GM12878 (cell line): ENCODE results near the gene CCDC141. TPM values are rescaled to one million over a fixed set of nuclear protein-coding genes. Genes with fewer than 3 reads are reported as not detected.

Experiments
- BRCA1 ChIP-seq: IDR thresholded peaks from 2 replicates; pipeline ENCODE4 v1.6.1; 2011; ENCODE audit warnings: low read depth, low read length, improper control_type of control experiment
- CREM ChIP-seq: IDR thresholded peaks from 2 replicates; pipeline ENCODE4 v1.6.1; 2014; ENCODE audit warnings: antibody characterized with exemption, low read depth
- EP300 ChIP-seq, 2 experiments: fragments of 150-350 bp in 1 of 2; IDR thresholded peaks; 2 replicates each; pipeline ENCODE4 v1.6.1; 2011 to 2012; ENCODE audit warnings: low read depth in 2 of 2, low read length in 2 of 2, borderline replicate concordance in 1 of 2, improper control_type of control experiment in 1 of 2, inconsistent platforms in 1 of 2; ENCODE audit not compliant: control insufficient read depth in 1 of 2
- GATAD2B ChIP-seq: fragments of 450-650 bp; conservative IDR thresholded peaks from 2 replicates; pipeline ENCODE4 v1.6.1; 2017; ENCODE audit warnings: low read depth, mild to moderate bottlenecking, moderate library complexity
- IKZF1 ChIP-seq: fragments of 450-650 bp; conservative IDR thresholded peaks from 2 replicates; pipeline ENCODE4 v1.6.1; 2017; ENCODE audit warnings: antibody characterized with exemption, mild to moderate bottlenecking
- JUND ChIP-seq: IDR thresholded peaks from 2 replicates; pipeline ENCODE4 v1.6.1; 2012; ENCODE audit warnings: low read depth, mild to moderate bottlenecking, low read length, improper control_type of control experiment, moderate library complexity
- RUNX3 ChIP-seq: IDR thresholded peaks from 2 replicates; pipeline ENCODE4 v1.6.1; 2012; ENCODE audit warnings: low read length, inconsistent platforms
- SIX5 ChIP-seq: IDR thresholded peaks from 2 replicates; pipeline ENCODE4 v1.6.1; 2011; ENCODE audit warnings: mild to moderate bottlenecking, low read depth, low read length, moderate library complexity; ENCODE audit not compliant: severe bottlenecking
- SREBF2 ChIP-seq: IDR thresholded peaks from 2 replicates; pipeline ENCODE4 v1.6.1; 2012; ENCODE audit warnings: mild to moderate bottlenecking, low read length
- TAF1 ChIP-seq: IDR thresholded peaks from 2 replicates; pipeline ENCODE4 v1.6.1; 2011; ENCODE audit warnings: mild to moderate bottlenecking, low read depth, low read length, borderline replicate concordance
- TARDBP ChIP-seq: IDR thresholded peaks from 2 replicates; pipeline ENCODE4 v1.6.1; 2016; ENCODE audit warnings: borderline replicate concordance
- YBX1 ChIP-seq: fragments of 450-650 bp; IDR thresholded peaks from 2 replicates; pipeline ENCODE4 v1.6.1; 2016; ENCODE audit warnings: antibody characterized with exemption
- ZBED1 ChIP-seq: IDR thresholded peaks from 2 replicates; pipeline ENCODE4 v1.6.1; 2016; ENCODE audit warnings: borderline replicate concordance
- ZNF207 ChIP-seq: fragments of 450-650 bp; IDR thresholded peaks from 2 replicates; pipeline ENCODE4 v1.6.1; 2014; ENCODE audit warnings: antibody characterized with exemption, mild to moderate bottlenecking, borderline replicate concordance
- ZNF24 ChIP-seq: fragments of 450-650 bp; IDR thresholded peaks from 2 replicates; pipeline ENCODE4 v1.6.1; 2017; ENCODE audit warnings: antibody characterized with exemption, mild to moderate bottlenecking
- polyA plus RNA-seq, 11 experiments: library from polyadenylated mRNA; depleted of rRNA in 4 of 11; unstranded in 6 of 11; stranded (reverse) in 5 of 11; fragments of >200 nt; fragmentation: Nextera tagmentation in 4 of 11; fragmentation: Illumina TruSeq in 1 of 11; extraction: Ambion mirVana in 4 of 11; extraction: Trizol in 1 of 11; gene quantifications; 1 replicate in 1 of 11; 2 replicates in 10 of 11; pipeline versions ENCODE4 v1.2.1 to v1.2.3, GENCODE V29; 2011 to 2016; ENCODE audit warnings: inconsistent platforms in 2 of 11, missing spikeins in 2 of 11, low read depth in 1 of 11
- total RNA-seq, 4 experiments: library from RNA; depleted of rRNA in 3 of 4; stranded (reverse); fragments of >200 nt in 3 of 4; fragmentation: Illumina TruSeq in 1 of 4; extraction: Trizol in 1 of 4; gene quantifications; 2 replicates each; pipeline versions ENCODE4 v1.2.1 to v1.2.3, GENCODE V29; 2013 to 2021
- TF ChIP-seq, protein P1 (sequence below): fragments of 450-650 bp; IDR thresholded peaks from 2 replicates; pipeline ENCODE4 v1.6.1; 2016; ENCODE audit warnings: mild to moderate bottlenecking, moderate library complexity, borderline replicate concordance
- TF ChIP-seq, protein P2 (sequence below): IDR thresholded peaks from 2 replicates; pipeline ENCODE4 v1.6.1; 2011; ENCODE audit warnings: mild to moderate bottlenecking, low read depth, low read length, moderate library complexity; ENCODE audit not compliant: insufficient replicate concordance
- TF ChIP-seq, protein P3 (sequence below): IDR thresholded peaks from 2 replicates; pipeline ENCODE4 v1.6.1; 2012; ENCODE audit warnings: low read depth, low read length, improper control_type of control experiment
- TF ChIP-seq, protein P4 (sequence below): fragments of 450-650 bp; formaldehyde crosslinking; IDR thresholded peaks from 2 replicates; pipeline ENCODE4 v1.4.0; 2022; ENCODE audit warnings: mild to moderate bottlenecking, moderate library complexity
- TF ChIP-seq, protein P5 (sequence below): fragments of 150-350 bp; IDR thresholded peaks from 2 replicates; pipeline ENCODE4 v1.6.1; 2014; ENCODE audit warnings: mild to moderate bottlenecking, low read depth, low read length

Gene CCDC141
- total and polyA plus RNA-seq, 10 of the 15 experiments (the other 5 are each of a cell fraction or from before 2014, with no cell fraction given): 0.84 to 12.5 (median 3.6) TPM

DNA sequence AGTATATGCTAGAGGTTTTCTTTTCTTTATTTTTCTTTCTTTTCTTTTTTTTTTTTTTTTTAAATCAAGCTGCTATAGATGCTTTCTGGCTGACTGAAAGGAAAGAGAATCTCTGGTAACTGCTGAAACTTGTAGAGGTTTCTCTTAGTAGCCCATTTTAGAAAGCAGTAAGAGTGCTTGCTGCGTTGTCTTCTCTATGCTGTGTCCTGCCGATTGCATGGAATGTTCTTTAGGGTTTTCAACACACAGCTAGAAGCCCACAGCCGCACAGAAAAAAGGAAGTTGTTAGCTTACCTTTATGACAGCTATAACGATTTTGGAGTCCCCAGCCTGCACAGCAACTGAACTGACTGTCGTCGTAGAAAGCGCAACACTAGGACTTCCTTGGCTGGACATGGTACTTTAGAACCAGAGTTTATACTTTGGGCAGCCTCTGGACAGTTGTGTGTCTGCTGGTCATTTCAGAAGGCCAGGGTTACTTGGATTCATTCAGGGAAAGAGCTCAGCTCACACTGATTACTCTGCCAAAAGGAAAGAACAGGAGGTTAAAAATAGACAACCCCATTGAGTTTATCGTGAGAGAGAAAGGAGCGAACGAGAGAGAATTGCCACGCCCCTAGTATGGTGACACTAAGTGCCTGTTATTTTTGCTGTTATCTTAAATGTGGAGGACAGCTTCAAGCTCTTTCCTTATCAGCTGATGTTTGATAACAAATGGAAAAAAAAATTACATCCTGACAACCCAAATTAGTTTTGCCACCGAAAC, at the start of gene CCDC141 (continued):
- TF ChIP-seq, protein P1, sequence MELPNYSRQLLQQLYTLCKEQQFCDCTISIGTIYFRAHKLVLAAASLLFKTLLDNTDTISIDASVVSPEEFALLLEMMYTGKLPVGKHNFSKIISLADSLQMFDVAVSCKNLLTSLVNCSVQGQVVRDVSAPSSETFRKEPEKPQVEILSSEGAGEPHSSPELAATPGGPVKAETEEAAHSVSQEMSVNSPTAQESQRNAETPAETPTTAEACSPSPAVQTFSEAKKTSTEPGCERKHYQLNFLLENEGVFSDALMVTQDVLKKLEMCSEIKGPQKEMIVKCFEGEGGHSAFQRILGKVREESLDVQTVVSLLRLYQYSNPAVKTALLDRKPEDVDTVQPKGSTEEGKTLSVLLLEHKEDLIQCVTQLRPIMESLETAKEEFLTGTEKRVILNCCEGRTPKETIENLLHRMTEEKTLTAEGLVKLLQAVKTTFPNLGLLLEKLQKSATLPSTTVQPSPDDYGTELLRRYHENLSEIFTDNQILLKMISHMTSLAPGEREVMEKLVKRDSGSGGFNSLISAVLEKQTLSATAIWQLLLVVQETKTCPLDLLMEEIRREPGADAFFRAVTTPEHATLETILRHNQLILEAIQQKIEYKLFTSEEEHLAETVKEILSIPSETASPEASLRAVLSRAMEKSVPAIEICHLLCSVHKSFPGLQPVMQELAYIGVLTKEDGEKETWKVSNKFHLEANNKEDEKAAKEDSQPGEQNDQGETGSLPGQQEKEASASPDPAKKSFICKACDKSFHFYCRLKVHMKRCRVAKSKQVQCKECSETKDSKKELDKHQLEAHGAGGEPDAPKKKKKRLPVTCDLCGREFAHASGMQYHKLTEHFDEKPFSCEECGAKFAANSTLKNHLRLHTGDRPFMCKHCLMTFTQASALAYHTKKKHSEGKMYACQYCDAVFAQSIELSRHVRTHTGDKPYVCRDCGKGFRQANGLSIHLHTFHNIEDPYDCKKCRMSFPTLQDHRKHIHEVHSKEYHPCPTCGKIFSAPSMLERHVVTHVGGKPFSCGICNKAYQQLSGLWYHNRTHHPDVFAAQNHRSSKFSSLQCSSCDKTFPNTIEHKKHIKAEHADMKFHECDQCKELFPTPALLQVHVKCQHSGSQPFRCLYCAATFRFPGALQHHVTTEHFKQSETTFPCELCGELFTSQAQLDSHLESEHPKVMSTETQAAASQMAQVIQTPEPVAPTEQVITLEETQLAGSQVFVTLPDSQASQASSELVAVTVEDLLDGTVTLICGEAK: no peak
- TF ChIP-seq JUND (no peak), TARDBP (no peak), ZNF207 (no peak), ZBED1 (peak; percentile 75; the same call in 1 of the 2 replicates), CREM (no peak; the same call in 1 of the 2 replicates), RUNX3 (no peak), TAF1 (no peak), SREBF2 (no peak), EP300 (IDR thresholded peaks at IDR 0.05; ENCODE audit: borderline replicate concordance in 1 of 2, control insufficient read depth in 1 of 2, low read depth in 2 of 2, low read length in 2 of 2) (0 out of 4 replicates have a peak, but pooled peaks of 1 of the 2 experiments have one; percentile 15), IKZF1 (no peak), SIX5 (no peak), GATAD2B (no peak), YBX1 (no peak), BRCA1 (no peak), ZNF24 (no peak)
- TF ChIP-seq, protein P2, sequence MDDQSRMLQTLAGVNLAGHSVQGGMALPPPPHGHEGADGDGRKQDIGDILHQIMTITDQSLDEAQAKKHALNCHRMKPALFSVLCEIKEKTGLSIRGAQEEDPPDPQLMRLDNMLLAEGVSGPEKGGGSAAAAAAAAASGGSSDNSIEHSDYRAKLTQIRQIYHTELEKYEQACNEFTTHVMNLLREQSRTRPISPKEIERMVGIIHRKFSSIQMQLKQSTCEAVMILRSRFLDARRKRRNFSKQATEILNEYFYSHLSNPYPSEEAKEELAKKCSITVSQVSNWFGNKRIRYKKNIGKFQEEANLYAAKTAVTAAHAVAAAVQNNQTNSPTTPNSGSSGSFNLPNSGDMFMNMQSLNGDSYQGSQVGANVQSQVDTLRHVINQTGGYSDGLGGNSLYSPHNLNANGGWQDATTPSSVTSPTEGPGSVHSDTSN: no peak
- TF ChIP-seq, protein P3, sequence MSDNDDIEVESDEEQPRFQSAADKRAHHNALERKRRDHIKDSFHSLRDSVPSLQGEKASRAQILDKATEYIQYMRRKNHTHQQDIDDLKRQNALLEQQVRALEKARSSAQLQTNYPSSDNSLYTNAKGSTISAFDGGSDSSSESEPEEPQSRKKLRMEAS: no peak
- TF ChIP-seq, protein P4, sequence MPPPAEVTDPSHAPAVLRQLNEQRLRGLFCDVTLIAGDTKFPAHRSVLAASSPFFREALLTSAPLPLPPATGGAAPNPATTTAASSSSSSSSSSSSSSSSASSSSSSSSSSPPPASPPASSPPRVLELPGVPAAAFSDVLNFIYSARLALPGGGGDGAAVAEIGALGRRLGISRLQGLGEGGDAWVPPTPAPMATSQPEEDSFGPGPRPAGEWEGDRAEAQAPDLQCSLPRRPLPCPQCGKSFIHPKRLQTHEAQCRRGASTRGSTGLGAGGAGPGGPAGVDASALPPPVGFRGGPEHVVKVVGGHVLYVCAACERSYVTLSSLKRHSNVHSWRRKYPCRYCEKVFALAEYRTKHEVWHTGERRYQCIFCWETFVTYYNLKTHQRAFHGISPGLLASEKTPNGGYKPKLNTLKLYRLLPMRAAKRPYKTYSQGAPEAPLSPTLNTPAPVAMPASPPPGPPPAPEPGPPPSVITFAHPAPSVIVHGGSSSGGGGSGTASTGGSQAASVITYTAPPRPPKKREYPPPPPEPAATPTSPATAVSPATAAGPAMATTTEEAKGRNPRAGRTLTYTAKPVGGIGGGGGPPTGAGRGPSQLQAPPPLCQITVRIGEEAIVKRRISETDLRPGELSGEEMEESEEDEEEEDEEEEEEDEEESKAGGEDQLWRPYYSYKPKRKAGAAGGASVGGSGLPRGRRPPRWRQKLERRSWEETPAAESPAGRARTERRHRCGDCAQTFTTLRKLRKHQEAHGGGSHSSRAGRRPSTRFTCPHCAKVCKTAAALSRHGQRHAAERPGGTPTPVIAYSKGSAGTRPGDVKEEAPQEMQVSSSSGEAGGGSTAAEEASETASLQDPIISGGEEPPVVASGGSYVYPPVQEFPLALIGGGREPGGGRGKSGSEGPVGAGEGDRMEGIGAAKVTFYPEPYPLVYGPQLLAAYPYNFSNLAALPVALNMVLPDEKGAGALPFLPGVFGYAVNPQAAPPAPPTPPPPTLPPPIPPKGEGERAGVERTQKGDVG (CRISPR knock-in tag): no peak
- TF ChIP-seq, protein P5, sequence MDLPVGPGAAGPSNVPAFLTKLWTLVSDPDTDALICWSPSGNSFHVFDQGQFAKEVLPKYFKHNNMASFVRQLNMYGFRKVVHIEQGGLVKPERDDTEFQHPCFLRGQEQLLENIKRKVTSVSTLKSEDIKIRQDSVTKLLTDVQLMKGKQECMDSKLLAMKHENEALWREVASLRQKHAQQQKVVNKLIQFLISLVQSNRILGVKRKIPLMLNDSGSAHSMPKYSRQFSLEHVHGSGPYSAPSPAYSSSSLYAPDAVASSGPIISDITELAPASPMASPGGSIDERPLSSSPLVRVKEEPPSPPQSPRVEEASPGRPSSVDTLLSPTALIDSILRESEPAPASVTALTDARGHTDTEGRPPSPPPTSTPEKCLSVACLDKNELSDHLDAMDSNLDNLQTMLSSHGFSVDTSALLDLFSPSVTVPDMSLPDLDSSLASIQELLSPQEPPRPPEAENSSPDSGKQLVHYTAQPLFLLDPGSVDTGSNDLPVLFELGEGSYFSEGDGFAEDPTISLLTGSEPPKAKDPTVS: no peak
